Calu3 (cell line): Measurements from ENCODE around the gene SPOCK2. TPM values are rescaled to one million over a fixed set of nuclear protein-coding genes. Genes with fewer than 3 reads are reported as not detected.

ENCODE experiments used
- BruUV-seq: library from RNA; stranded (reverse); fragments of 400-500 nt; replicated peaks from 2 replicates; lab custom pipeline; 2021; lab: Mats Ljungman, UMichigan
- CTCF ChIA-PET: fragments of 300-600 bp; sonication (Branson Sonifier 250); formaldehyde crosslinking; loops from one replicate; lab custom pipeline; 2022; ENCODE audit warnings: antibody characterized with exemption; lab: Charles Lee
- DNase-seq: peaks from one replicate; pipeline ENCODE4 v3.0.0; 2022
- H3K27ac Mint-ChIP-seq: one replicate; pipeline ENCODE4 v1.8.0; 2022; ENCODE audit warnings: mixed read lengths; ENCODE audit not compliant: unreplicated experiment
- H3K27me3 Mint-ChIP-seq: one replicate; pipeline ENCODE4 v1.8.0; 2022; ENCODE audit warnings: mixed read lengths; ENCODE audit not compliant: unreplicated experiment
- H3K36me3 Mint-ChIP-seq: one replicate; pipeline ENCODE4 v1.8.0; 2022; ENCODE audit warnings: mild to moderate bottlenecking, moderate library complexity, mixed read lengths; ENCODE audit not compliant: insufficient read depth, unreplicated experiment
- H3K4me1 Mint-ChIP-seq: one replicate; pipeline ENCODE4 v1.8.0; 2022; ENCODE audit warnings: mild to moderate bottlenecking, low read depth, mixed read lengths; ENCODE audit not compliant: unreplicated experiment
- H3K4me3 Mint-ChIP-seq: one replicate; pipeline ENCODE4 v1.8.0; 2022; ENCODE audit warnings: mild to moderate bottlenecking, low read depth, moderate library complexity, mixed read lengths; ENCODE audit not compliant: unreplicated experiment
- H3K9me3 Mint-ChIP-seq: one replicate; pipeline ENCODE4 v1.8.0; 2022; ENCODE audit warnings: low read depth, mixed read lengths; ENCODE audit not compliant: unreplicated experiment
- intact Hi-C: fragments of 100-400 bp; cut with micrococcal nuclease; formaldehyde crosslinking; loops from one replicate; pipeline ENCODE4 v1.10.0; 2022; ENCODE audit not compliant: unreplicated experiment
- total RNA-seq: library from RNA; stranded (reverse); gene quantifications from 2 replicates; pipeline ENCODE4 v1.2.3, GENCODE V29; 2022
- TF ChIP-seq, protein P1 (sequence below): fragments of 200-600 bp; IDR thresholded peaks from one replicate; pipeline ENCODE4 v1.8.0; 2022; ENCODE audit warnings: antibody characterized with exemption; ENCODE audit not compliant: unreplicated experiment

The SPOCK2 gene
- total RNA-seq, 1 experiment from 2014 or later = 162 TPM

GRCh38 chr10:72059843-72060822 lies 28.2 kb downstream of the SPOCK2 start:
- no peak overlapping the region for H3K4me3 Mint-ChIP-seq
- H3K4me1 Mint-ChIP-seq = peaks cover 10% of the 10 kb centered on the region
- no peaks in the 10 kb centered on the region for H3K9me3 Mint-ChIP-seq
- no peaks in the 10 kb centered on the region for H3K27me3 Mint-ChIP-seq
- no peak for DNase-seq
- CTCF ChIA-PET = interaction anchor here (2.8 kb wide), 1 partner anchor 12 kb away, joined by 8 read pairs; no protein-coding TSS in a partner anchor
- H3K27ac Mint-ChIP-seq = no peak overlapping the region
- intact Hi-C loops = no loop called here
- peaks cover 16% of the 10 kb centered on the region for H3K36me3 Mint-ChIP-seq
- TF ChIP-seq, protein P1, sequence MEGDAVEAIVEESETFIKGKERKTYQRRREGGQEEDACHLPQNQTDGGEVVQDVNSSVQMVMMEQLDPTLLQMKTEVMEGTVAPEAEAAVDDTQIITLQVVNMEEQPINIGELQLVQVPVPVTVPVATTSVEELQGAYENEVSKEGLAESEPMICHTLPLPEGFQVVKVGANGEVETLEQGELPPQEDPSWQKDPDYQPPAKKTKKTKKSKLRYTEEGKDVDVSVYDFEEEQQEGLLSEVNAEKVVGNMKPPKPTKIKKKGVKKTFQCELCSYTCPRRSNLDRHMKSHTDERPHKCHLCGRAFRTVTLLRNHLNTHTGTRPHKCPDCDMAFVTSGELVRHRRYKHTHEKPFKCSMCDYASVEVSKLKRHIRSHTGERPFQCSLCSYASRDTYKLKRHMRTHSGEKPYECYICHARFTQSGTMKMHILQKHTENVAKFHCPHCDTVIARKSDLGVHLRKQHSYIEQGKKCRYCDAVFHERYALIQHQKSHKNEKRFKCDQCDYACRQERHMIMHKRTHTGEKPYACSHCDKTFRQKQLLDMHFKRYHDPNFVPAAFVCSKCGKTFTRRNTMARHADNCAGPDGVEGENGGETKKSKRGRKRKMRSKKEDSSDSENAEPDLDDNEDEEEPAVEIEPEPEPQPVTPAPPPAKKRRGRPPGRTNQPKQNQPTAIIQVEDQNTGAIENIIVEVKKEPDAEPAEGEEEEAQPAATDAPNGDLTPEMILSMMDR = no peak
- no TSS peak for BruUV-seq

- H3K27ac Mint-ChIP-seq = no peak overlapping the region
- no peaks in the 10 kb centered on the region for H3K9me3 Mint-ChIP-seq
- intact Hi-C loops = no loop called here
- CTCF ChIA-PET = interaction anchor here (0.5 to 2.8 kb wide), 2 partner anchors 11 to 156 kb away, joined by 7 to 8 read pairs; no protein-coding TSS in a partner anchor
- peaks cover 16% of the 10 kb centered on the region for H3K36me3 Mint-ChIP-seq
- DNase-seq = no peak
- H3K4me1 Mint-ChIP-seq = peaks cover 10% of the 10 kb centered on the region
- TSS peak; percentile 45 for BruUV-seq
- no peak overlapping the region for H3K4me3 Mint-ChIP-seq
- H3K27me3 Mint-ChIP-seq = no peaks in the 10 kb centered on the region
- TF ChIP-seq, protein P1 = no peak
These were observed 29.1 kb downstream of the SPOCK2 start for GRCh38 chr10:72058989-72059842.

DNA sequence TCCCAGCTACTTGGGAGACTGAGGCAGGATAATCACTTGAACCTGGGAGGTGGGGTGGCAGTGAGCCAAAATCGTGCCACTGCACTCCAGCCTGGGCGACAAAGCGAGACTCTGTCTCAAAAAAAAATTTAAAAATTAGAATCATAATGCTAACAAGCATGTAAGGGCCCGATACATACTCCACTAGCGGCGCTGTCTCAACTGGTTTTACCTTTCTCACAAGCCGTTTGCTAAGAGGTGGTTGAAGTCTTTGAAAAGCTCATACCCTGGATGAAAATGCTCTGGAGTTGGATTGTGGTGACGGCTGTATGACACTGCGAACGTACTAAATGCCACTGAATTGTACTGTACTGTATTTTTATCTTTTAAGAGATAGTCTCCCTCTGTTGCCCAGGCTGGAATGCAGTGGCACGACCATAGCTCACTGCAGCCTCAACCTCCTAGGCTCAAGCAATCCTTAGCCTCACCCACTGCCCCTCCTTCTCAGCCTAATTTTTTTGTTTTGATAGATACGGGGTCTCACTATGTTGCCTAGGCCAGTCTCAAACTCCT lies 29.9 kb downstream of the SPOCK2 start:
- H3K4me1 Mint-ChIP-seq = peaks cover 4% of the 10 kb centered on the region
- no peaks in the 10 kb centered on the region for H3K27me3 Mint-ChIP-seq
- no TSS peak for BruUV-seq
- intact Hi-C loops = no loop called here
- no peaks in the 10 kb centered on the region for H3K9me3 Mint-ChIP-seq
- no peak for DNase-seq
- CTCF ChIA-PET = interaction anchor here (0.5 to 2.8 kb wide), 2 partner anchors 10 to 155 kb away, joined by 7 to 8 read pairs; no protein-coding TSS in a partner anchor
- H3K36me3 Mint-ChIP-seq = peaks cover 16% of the 10 kb centered on the region
- TF ChIP-seq, protein P1 = no peak
- no peak overlapping the region for H3K4me3 Mint-ChIP-seq
- H3K27ac Mint-ChIP-seq = no peak overlapping the region
